Measurements from ENCODE around the gene ASF1A.

DNA sequence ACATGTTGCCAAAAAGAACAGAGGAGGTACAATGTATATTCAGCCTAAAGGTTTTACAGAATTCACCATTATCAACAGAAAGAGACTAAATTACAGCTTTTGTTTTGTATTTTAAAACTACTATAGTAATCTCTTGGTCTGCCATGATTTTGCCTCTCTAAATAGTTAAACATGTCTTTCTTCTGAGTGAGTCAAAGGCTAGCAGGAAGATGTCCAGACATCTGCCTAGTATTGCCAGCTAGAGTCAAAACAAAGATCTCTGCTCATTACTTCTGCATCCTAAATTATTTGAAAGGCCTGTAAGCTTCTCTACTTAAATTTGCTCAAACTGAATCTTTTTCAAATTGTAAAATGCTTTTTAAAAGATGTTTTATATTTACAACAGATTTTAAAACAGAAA is 8.8 kb downstream of the ASF1A start:
- no peak for TF ChIP-seq BACH1 (IDR thresholded peaks at IDR 0.05; ENCODE audit: borderline replicate concordance)
- TF ChIP-seq RCOR1 (conservative IDR thresholded peaks at IDR 0.05; ENCODE audit: low read depth, low read length): no peak
- TF ChIP-seq, protein P1, sequence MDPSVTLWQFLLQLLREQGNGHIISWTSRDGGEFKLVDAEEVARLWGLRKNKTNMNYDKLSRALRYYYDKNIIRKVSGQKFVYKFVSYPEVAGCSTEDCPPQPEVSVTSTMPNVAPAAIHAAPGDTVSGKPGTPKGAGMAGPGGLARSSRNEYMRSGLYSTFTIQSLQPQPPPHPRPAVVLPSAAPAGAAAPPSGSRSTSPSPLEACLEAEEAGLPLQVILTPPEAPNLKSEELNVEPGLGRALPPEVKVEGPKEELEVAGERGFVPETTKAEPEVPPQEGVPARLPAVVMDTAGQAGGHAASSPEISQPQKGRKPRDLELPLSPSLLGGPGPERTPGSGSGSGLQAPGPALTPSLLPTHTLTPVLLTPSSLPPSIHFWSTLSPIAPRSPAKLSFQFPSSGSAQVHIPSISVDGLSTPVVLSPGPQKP (IDR thresholded peaks at IDR 0.05; ENCODE audit: low read depth, low read length): no peak
- TF ChIP-seq, protein P2, sequence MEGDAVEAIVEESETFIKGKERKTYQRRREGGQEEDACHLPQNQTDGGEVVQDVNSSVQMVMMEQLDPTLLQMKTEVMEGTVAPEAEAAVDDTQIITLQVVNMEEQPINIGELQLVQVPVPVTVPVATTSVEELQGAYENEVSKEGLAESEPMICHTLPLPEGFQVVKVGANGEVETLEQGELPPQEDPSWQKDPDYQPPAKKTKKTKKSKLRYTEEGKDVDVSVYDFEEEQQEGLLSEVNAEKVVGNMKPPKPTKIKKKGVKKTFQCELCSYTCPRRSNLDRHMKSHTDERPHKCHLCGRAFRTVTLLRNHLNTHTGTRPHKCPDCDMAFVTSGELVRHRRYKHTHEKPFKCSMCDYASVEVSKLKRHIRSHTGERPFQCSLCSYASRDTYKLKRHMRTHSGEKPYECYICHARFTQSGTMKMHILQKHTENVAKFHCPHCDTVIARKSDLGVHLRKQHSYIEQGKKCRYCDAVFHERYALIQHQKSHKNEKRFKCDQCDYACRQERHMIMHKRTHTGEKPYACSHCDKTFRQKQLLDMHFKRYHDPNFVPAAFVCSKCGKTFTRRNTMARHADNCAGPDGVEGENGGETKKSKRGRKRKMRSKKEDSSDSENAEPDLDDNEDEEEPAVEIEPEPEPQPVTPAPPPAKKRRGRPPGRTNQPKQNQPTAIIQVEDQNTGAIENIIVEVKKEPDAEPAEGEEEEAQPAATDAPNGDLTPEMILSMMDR (IDR thresholded peaks at IDR 0.05 in 2 of 3, conservative IDR thresholded peaks at IDR 0.05 in 1 of 3; ENCODE audit: control insufficient read depth in 2 of 3, extremely low read depth in 1 of 3, insufficient read depth in 1 of 3, low read depth in 3 of 3, low read length in 3 of 3): no peak
- TF ChIP-seq CEBPB (IDR thresholded peaks at IDR 0.05; ENCODE audit: borderline replicate concordance in 1 of 2, low read depth in 2 of 2, low read length in 2 of 2): no peak
- no peak for TF ChIP-seq USF2 (IDR thresholded peaks at IDR 0.05; ENCODE audit: borderline replicate concordance, low read depth, low read length)
- TF ChIP-seq TAF1 (IDR thresholded peaks at IDR 0.05; ENCODE audit: borderline replicate concordance, low read depth, low read length): no peak

Measured in GM12878 (cell line).